Stomach (tissue), 9 donors: ENCODE data around the gene TSHZ1. TPM values are rescaled to one million over a fixed set of nuclear protein-coding genes. Genes with fewer than 3 reads are reported as not detected.

ENCODE experiments used
- DNase-seq, 2 donors: peaks; one replicate each; pipeline versions ENCODE4 v3.0.0 to v3.0.0-alpha.2; 2013 to 2019
- H3K27ac ChIP-seq, 5 donors: fragments of 200-600 bp in 4 of 5; sonication (generic) in 4 of 5; one replicate each; pipeline ENCODE4 v1.5.1; 2013 to 2019; ENCODE audit warnings: mild to moderate bottlenecking in 1 of 5, moderate library complexity in 1 of 5
- H3K27me3 ChIP-seq, 3 donors: fragments of 200-600 bp; sonication (generic); one replicate each; pipeline ENCODE4 v1.5.1; 2017 to 2019; ENCODE audit warnings: mixed run types in 1 of 3
- H3K36me3 ChIP-seq, 4 donors: fragments of 200-600 bp; sonication (generic); 1 replicate in 3 of 4; 2 replicates in 1 of 4; pipeline ENCODE4 v1.5.1; 2016 to 2019
- H3K4me1 ChIP-seq, 4 donors: fragments of 200-600 bp; sonication (generic); one replicate each; pipeline ENCODE4 v1.5.1; 2016 to 2019
- H3K4me3 ChIP-seq, 4 donors: fragments of 200-600 bp; sonication (generic) in 3 of 4; one replicate each; pipeline ENCODE4 v1.5.1; 2016 to 2019; ENCODE audit warnings: mild to moderate bottlenecking in 1 of 4
- H3K9me3 ChIP-seq, 4 donors: fragments of 200-600 bp; sonication (generic); one replicate each; pipeline ENCODE4 v1.5.1; 2016 to 2019
- EP300 ChIP-seq: sonication (generic); formaldehyde crosslinking; IDR thresholded peaks from one replicate; pipeline ENCODE4 v1.6.1; 2017; ENCODE audit warnings: antibody characterized with exemption
- POLR2A ChIP-seq, 4 donors: fragments of 450-650 bp; IDR thresholded peaks; one replicate each; pipeline ENCODE4 v1.6.1; 2016; ENCODE audit warnings: antibody characterized with exemption in 4 of 4, control low read depth in 2 of 4, mild to moderate bottlenecking in 1 of 4, moderate library complexity in 1 of 4
- POLR2AphosphoS5 ChIP-seq, 3 donors: sonication (generic); formaldehyde crosslinking; IDR thresholded peaks; one replicate each; pipeline ENCODE4 v1.6.1; 2016; ENCODE audit warnings: antibody characterized with exemption in 3 of 3
- WGBS, 5 donors: extraction: QIAGEN DNeasy Blood & Tissue Kit in 3 of 5; methylation state at CpG; one replicate each; pipeline versions ENCODE4 v1.1.5 to v1.1.7; 2013 to 2018; 5-methylcytosine and 5-hydroxymethylcytosine counted together
- intact Hi-C: fragments of 100-400 bp; cut with DNase I; formaldehyde crosslinking; loops from one replicate; pipeline ENCODE4 v1.15.1; 2023; ENCODE audit warnings: low total_unique reads
- polyA plus RNA-seq, 3 donors: library from polyadenylated mRNA; stranded (reverse); fragments of 200-250 nt; gene quantifications; one replicate each; pipeline ENCODE4 v1.2.3, GENCODE V29; 2013
- total RNA-seq, 5 donors: library from RNA; depleted of rRNA; stranded (reverse); fragments of >200 nt; gene quantifications; one replicate each; pipeline versions ENCODE4 v1.1.0 to v1.2.3, GENCODE V29; 2014 to 2016
- TF ChIP-seq, protein P1 (sequence below), 7 experiments: fragments of 450-650 bp in 4 of 7; fragments of 200-600 bp in 3 of 7; sonication (generic) in 3 of 7; IDR thresholded peaks; one replicate each; pipeline ENCODE4 v1.5.1; 2016 to 2019; ENCODE audit warnings: antibody characterized with exemption in 7 of 7, control low read depth in 2 of 7, mild to moderate bottlenecking in 1 of 7
- donor health status: healthy with polysubstance abuse.
- donor health status: Bipolar disorder and iron deficiency.
- donor health status: healthy.

TSHZ1 gene
- total and polyA plus RNA-seq, 8 donors: 4.2 to 21.0 (median 8.2) TPM

GRCh38 chr18:75206452-75207309, 3.9 kb upstream of the TSHZ1 start:
- TF ChIP-seq POLR2A (IDR thresholded peaks at IDR 0.05): no peak
- TF ChIP-seq, protein P1, sequence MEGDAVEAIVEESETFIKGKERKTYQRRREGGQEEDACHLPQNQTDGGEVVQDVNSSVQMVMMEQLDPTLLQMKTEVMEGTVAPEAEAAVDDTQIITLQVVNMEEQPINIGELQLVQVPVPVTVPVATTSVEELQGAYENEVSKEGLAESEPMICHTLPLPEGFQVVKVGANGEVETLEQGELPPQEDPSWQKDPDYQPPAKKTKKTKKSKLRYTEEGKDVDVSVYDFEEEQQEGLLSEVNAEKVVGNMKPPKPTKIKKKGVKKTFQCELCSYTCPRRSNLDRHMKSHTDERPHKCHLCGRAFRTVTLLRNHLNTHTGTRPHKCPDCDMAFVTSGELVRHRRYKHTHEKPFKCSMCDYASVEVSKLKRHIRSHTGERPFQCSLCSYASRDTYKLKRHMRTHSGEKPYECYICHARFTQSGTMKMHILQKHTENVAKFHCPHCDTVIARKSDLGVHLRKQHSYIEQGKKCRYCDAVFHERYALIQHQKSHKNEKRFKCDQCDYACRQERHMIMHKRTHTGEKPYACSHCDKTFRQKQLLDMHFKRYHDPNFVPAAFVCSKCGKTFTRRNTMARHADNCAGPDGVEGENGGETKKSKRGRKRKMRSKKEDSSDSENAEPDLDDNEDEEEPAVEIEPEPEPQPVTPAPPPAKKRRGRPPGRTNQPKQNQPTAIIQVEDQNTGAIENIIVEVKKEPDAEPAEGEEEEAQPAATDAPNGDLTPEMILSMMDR (IDR thresholded peaks at IDR 0.05): no peak
- TF ChIP-seq EP300: no peak
- no peak for TF ChIP-seq POLR2AphosphoS5 (IDR thresholded peaks at IDR 0.05)
- intact Hi-C loops: no loop called here
- Histone ChIP-seq H3K4me3 (peak overlapping the region; percentile 80 to 97 (median 89)), H3K4me1 (peaks cover 40 to 71% (median 56%) of the 10 kb centered on the region in 4 donors), H3K27ac (peak overlapping the region; percentile 9 to 98 (median 96)), H3K27me3 (peaks cover 0 to 7% (median 0%) of the 10 kb centered on the region in 3 donors), H3K9me3 (no peaks in the 10 kb centered on the region), H3K36me3 (peaks cover 0 to 5% (median 2%) of the 10 kb centered on the region in 4 donors)
- no peak for DNase-seq
- WGBS, 5 donors: 54 to 74% (median 63%) methylated on average over 13 to 14 of the region's 14 CpGs

GRCh38 chr18:75207310-75208154, 3.1 kb upstream of the TSHZ1 start:
- Histone ChIP-seq H3K36me3 (no peaks in the 10 kb centered on the region), H3K4me3 (peak overlapping the region; percentile 80 to 97 (median 89)), H3K9me3 (no peaks in the 10 kb centered on the region), H3K27me3 (peaks cover 0 to 7% (median 0%) of the 10 kb centered on the region in 3 donors), H3K27ac (peak overlapping the region; percentile 96 to 99 (median 98)), H3K4me1 (peaks cover 41 to 65% (median 54%) of the 10 kb centered on the region in 4 donors)
- no peak for TF ChIP-seq POLR2A (IDR thresholded peaks at IDR 0.05)
- no peak for TF ChIP-seq POLR2AphosphoS5 (IDR thresholded peaks at IDR 0.05)
- TF ChIP-seq, protein P1 (IDR thresholded peaks at IDR 0.05): no peak
- TF ChIP-seq EP300: no peak
- peak in 1 of 2 donors; percentile 56 for DNase-seq
- intact Hi-C loops: no loop called here
- WGBS, 5 donors: 4 to 9% (median 7%) methylated on average over 26 of the region's 26 CpGs

DNA sequence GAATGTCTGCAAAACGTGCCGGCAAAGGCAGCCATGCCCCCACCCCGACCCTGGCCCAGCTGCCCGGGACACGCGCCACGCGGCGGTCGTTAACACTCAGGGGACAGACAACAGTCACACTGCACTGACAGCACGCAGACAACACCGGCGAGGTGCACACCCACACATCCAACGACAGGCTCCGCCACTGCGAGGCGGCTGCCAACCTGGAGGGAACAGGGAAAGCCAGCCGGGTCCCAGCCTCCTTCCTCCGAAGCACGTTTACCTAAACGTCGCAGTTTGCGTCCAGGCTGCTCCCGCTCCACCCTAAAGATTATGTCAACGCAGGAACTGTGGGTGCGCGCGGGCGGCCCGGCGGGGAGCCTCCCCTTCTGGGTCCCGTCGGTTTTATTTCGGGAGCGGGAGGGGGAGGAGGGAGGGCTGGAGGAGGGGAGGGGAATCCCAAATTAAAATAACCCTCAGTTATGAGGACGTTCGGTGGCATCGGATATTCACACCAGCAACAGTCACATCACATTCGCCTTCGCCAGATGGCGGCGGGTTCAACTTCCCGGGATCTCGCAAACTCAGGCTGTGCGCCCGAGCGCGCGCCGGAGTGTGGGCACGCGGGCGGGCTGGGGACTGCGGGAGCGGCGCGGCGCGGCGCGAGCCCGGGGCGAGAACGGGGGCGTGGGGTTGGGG, 2.3 kb upstream of the TSHZ1 start:
- Histone ChIP-seq H3K36me3 (no peaks in the 10 kb centered on the region), H3K4me3 (peak overlapping the region; percentile 80 to 97 (median 89)), H3K27me3 (peaks cover 0 to 7% (median 0%) of the 10 kb centered on the region in 3 donors), H3K4me1 (peaks cover 41 to 65% (median 57%) of the 10 kb centered on the region in 4 donors), H3K9me3 (no peaks in the 10 kb centered on the region), H3K27ac (peak overlapping the region; percentile 96 to 99 (median 98))
- peak; percentile 52 to 83 for DNase-seq
- intact Hi-C loops: no loop called here
- TF ChIP-seq POLR2A (IDR thresholded peaks at IDR 0.05) (no peak), EP300 (no peak), POLR2AphosphoS5 (IDR thresholded peaks at IDR 0.05) (no peak)
- TF ChIP-seq, protein P1 (IDR thresholded peaks at IDR 0.05): no peak
- WGBS, 5 donors: 0 to 1% (median 1%) methylated on average over 36 to 65 of the region's 65 CpGs

DNA sequence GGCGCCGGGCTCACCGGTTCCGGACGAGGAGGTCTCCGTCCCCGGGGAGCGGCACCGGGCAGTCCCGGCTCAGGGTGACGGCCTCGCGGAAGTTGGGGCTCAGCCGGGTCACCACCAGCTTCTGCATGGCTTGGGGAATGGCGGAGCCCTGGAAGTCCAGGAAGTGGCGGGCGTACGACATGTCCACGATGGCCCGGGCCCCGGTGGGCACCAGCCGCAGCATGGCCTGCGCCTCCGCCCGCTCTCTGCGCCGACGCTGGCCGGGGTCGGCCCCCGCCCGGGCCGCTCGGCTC, 1.8 kb upstream of the TSHZ1 start:
- Histone ChIP-seq H3K36me3 (no peaks in the 10 kb centered on the region), H3K4me3 (peak overlapping the region; percentile 80 to 97 (median 89)), H3K9me3 (no peaks in the 10 kb centered on the region), H3K27ac (peak overlapping the region; percentile 96 to 99 (median 98)), H3K4me1 (peaks cover 42 to 65% (median 59%) of the 10 kb centered on the region in 4 donors), H3K27me3 (peaks cover 0 to 7% (median 0%) of the 10 kb centered on the region in 3 donors)
- peak in 1 of 2 donors; percentile 45 for DNase-seq
- TF ChIP-seq EP300 (no peak), POLR2AphosphoS5 (IDR thresholded peaks at IDR 0.05) (no peak), POLR2A (IDR thresholded peaks at IDR 0.05) (no peak)
- TF ChIP-seq, protein P1 (IDR thresholded peaks at IDR 0.05): no peak
- intact Hi-C loops: no loop called here
- 0 to 7% (median 0%) methylated on average over 3 to 34 of the region's 34 CpGs; no CpG with 5 or more reads in 1 of the 5 donors for WGBS, 5 donors
